DND-41 (cell line): ENCODE measurements around the gene ITSN2.

Source experiments
- CTCF ChIP-seq: IDR thresholded peaks from 2 replicates; pipeline ENCODE4 v1.5.1; 2012; ENCODE audit warnings: borderline replicate concordance, low read length, moderate library complexity, mild to moderate bottlenecking; ENCODE audit not compliant: poor library complexity, severe bottlenecking; ENCODE audit errors: extremely low read depth
- EZH2 ChIP-seq: IDR thresholded peaks from 3 replicates; pipeline ENCODE4 v1.6.1; 2012; ENCODE audit warnings: borderline replicate concordance, low read depth, mild to moderate bottlenecking, moderate library complexity, low read length, inconsistent platforms; ENCODE audit not compliant: severe bottlenecking

DNA sequence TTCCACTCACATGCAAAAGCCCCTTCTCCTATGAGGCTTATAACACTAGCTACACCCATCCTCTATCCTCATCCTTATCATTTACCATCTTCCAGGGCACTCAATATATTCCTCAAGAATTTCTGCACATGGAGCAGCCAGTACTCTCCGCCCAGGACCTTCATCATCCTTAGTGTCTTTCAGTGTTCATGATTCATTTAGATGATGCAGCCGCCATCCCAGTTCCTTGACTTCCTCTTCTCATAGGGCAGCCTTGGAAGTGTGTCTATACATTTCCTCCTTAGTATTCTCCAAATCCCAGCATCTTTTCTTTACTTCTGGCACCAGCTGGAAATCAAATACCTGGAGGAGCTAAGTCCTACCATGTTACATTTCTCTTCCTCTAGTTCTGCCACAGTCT, 3.0 kb upstream of the ITSN2 start:
- no peak for TF ChIP-seq CTCF
- no peak for TF ChIP-seq EZH2
